GM19467 (cell line): ENCODE measurements around the gene ONECUT3.
"Not testable (repeated sequence)": the region's sequence is repeated elsewhere in the genome, so short reads cannot be mapped to it uniquely, and the experiment has no call there.

Experiments used
- ATAC-seq: cut with Tn5 transposase; IDR thresholded peaks from one replicate; pipeline ENCODE4 v1.9.1; 2021; ENCODE audit warnings: mild to moderate bottlenecking, moderate library complexity; ENCODE audit not compliant: unreplicated experiment

Gene ONECUT3

DNA sequence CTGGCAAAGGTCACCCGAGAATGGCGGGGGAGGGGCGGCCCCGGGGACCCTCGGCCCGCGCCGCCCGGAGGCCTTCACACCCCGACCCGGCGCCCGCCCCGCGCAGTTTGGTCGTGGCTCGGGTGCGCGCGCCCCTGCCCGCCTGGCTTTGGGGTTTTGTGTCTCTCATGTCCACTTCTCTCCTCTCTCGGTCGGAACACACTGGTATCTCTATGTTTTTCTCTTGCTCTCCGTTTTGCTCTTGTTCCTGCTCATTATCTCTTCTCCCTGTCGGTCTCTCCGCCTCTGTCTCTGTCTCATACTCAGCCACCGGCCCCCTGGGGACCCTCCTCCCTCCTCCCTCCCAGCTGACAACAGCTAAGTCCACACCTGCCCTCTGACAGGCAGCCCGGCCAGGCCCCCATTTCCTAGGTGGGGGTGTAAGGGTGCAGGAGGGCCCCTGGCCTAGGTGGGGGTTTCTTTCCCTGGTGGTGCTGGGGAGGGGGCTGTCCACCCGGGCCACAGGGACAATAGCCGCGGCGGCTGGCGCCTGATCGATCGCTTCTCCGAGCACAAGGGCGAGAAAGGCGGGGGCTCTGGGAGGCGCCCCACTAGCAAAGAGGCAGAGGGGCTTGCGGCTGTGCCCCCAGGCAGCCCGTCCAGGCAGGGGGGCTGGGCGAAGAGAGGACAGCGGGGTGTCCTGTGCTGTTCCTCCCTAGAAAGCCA, 2.3 kb downstream of the ONECUT3 start:
- ATAC-seq, result no peak

DNA sequence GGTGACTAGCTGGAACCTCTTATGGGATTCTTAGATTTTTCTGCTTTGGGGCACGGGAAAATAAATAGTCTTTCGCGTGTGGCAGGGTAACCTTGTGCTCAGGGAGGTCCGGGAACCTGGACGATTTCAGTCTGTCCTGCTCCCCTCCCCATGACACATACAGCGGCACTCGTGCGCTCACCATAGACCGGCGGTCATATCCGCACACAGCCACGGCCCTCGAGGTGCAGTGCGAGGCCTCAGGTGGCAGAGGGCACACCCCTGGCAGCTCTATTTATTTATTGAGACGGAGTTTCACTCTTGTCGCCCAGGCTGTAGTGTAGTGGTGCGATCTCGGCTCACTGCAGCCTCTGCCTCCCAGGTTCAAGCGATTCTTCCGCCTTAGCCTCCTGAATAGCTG, 3.0 kb downstream of the ONECUT3 start:
- ATAC-seq, result no peak

DNA sequence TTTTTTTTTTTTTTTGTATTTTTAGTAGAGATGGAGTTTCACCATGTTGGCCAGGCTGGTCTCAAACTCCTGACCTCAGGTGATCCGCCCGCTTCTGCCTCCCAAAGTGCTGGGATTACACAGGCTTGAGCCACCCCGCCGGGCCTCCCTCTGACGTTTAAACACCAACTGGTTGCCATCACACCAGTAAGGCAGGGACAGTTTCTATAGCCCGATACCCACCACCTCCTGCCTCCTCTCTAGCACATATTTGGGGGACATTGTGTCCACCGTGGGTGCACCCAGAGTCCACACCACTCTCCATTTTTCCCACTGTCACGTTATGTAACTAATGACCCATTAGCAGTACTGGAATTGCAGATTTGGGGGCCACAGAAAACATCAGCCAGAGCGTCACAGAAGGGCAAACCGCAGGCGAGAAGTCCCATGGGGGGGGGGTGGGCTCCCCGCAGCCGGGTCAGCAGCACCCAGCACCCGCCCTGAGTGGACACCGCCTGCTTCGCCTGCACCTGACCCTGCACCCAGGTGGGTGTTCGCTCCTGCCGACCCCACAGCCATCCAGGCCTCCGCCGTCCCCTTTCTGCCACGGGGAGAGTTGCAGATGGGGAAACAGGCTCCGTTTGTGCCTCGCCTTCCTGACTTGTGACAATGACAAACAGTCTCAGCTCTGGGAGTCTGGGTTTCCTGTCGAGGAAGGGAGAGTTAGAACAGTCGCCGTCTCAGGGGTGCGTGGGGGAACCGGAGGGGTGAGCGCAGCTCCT, 3.6 kb downstream of the ONECUT3 start:
- ATAC-seq, result no peak

DNA sequence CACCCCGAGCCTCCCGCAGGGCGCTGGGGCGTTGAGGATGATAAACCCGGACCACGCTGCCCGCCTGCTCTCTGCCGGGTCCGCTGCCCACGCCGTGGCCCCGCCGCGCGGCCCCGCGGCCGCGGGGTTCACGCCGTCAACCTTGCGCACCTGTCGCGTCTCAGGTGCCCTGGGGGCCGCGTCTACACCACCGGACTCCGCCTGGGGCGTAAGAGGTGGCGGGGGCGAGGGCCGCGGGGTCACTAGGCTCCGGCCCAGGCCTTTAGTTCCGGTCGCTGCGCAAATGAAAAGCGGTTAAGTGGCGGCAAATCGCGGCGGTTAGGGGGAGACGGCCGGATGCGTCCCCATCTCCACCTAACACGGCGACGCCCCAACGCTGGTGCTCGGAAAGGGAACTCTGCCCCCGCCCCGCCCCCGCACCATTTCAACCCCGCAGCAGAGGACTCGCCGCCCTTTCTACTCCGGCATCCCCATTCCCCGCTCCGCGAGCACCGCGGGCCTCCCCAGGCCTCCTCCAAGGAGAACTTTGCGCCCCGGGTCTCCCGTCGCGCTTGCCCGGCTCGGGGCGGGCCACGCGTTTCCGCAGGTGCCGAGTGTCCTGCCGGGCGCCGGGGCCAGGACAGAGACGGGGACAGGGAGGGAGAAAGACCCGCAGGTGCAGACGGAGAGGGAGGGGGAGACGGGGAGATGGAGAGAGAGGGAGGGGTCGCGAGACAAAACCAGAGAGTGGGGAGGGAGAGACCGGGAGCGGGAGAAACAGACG, 4.3 kb downstream of the ONECUT3 start:
- no peak for ATAC-seq

DNA sequence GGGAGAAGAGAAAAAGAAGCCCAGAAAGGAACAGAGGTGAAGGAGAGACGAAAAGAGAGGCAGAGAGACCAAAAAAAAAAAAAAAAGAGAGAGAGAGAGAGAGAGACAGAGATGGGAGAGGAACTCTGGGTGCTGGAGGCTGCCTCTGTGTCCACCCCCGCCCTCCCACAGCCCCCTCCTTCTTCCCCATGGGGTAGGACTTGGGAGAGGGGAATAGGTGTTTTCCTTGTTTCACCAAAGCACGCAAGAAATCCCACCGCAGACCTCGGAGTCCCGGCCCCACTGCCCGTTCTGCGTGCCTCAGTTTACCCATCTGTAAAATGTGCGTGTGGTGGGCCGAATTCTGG, 4.9 kb downstream of the ONECUT3 start:
- no peak for ATAC-seq

DNA sequence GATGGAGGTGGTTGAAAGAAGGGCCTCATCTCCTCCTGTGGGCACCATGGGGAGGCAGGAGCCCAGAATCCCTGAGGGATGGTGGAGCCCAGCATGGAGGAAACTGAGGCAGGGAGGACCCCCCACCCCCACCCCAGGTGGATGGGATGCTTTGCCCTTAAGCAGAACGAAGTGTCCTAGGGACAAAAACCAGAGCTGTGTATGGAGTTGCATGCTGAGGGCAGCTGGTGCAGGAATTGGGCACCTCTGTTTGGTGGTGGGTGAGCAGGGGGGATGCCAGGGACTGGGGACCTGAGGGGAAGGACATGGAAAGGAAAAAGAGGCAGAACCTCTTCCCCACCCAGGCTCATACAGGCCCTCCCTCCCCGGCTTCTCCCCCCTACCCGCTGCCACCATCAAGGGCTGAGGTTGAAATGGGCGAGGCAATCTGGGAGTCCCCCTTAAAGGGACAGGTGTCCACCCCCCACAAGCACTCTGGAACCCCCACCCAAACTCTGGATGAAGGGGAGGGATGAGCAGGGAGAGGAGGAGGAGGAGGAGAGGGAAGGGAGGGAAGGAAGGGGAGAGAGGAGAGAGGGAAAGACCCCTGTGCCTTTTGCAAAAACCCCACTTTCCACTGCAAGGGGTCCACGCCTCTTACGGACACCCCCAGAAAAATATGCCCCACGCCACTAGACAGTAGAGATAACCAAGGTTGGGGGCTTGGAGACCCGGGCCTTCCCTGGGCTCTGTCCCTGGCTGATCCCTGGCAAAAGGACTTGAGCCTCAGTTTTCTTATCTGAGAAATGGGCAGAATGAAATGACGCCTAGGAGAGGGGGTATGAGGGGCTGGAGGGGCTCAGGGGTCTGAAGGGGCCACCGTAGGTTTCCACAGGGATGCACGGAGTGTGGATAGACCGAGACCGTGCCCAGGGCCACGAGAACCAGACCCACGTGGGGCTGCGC, 5.9 kb downstream of the ONECUT3 start:
- no peak for ATAC-seq

DNA sequence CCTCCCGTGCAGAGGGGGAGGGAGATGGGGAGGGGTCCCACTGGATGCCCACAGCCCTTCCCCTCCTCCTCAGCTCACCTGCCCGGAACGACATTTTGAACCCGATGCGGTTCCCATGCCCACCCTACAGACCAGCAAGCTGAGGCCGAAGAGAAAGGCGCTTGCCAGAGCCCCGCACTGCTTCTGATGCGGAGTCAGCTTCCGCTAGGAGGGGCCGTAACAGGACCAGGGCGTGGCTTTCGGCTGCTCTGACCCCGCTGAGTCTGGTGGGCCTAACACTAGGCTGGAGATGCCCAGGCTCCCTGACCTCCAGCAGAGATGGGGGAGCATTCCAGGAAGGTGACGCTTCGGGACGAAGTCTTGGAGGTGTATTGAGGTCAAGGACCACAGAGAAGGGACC, 6.7 kb downstream of the ONECUT3 start:
- ATAC-seq, result no peak

DNA sequence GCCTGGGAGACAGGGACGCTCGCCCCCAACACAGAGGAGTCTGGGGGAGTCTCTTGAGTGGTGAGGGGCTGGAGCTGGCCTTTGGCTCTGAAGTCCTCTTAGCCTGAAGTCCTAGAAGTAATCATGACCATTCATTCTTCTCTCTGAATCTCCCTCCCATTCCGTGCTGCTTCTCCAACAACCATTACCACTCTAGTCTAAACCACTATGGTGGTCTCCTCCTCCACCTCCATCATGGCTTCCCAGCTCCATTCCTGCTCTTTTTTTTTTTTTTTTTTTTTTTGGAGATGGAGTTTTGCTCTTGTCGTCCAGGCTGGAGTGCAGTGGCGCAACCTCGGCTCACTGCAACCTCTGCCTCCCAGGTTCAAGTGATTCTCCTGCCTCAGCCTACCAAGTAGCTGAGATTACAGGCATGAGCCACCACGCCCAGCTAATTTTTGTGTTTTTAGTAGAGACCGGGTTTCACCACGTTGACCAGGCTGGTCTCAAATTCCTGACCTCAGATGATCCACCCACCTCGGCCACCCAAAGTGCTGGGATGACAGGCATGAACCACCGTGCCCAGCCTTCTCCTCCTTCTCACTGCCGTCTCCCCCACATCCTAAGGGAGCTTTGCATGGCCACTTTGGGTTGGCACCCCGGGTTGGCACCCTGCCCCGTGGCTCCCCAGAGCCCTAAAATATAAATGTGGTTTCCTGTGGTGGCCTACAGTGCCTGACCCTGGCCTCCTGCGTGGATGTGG, 7.7 kb downstream of the ONECUT3 start:
- not testable (repeated sequence) for ATAC-seq

DNA sequence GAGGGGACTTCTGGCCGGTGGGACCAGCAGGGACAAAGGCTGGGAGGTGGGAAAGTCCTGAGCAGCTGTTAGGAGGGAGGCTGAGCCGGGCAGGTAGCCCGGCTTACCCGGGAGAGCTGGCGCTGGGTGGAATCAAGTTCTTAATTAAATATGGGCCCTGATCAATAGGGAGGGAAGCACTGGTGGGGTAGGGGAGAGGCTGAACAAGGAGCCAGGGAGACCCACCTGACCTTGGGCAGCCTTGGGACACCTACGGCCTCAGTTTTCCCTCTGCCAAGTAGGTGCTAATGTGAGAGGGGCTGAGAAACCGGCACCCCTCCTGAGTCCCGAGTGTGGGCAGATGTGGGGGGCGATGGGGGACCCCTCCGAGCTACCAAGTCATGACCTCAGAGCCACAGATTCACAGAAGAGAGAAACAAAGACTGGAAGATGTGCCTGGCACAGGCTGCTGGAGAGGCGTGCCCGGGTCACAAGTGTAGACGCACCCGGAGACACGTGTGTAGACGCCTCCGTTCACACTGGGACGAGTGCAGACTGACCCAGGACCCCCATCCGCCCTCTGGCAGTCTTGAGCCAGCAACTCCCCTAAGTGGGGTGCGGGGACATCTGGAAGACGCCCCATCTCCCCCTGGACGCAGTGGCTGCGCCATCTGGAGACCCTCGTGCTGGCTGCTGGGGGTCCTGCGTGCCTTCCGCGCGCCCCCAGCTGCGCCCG, 8.4 kb downstream of the ONECUT3 start:
- no peak for ATAC-seq

DNA sequence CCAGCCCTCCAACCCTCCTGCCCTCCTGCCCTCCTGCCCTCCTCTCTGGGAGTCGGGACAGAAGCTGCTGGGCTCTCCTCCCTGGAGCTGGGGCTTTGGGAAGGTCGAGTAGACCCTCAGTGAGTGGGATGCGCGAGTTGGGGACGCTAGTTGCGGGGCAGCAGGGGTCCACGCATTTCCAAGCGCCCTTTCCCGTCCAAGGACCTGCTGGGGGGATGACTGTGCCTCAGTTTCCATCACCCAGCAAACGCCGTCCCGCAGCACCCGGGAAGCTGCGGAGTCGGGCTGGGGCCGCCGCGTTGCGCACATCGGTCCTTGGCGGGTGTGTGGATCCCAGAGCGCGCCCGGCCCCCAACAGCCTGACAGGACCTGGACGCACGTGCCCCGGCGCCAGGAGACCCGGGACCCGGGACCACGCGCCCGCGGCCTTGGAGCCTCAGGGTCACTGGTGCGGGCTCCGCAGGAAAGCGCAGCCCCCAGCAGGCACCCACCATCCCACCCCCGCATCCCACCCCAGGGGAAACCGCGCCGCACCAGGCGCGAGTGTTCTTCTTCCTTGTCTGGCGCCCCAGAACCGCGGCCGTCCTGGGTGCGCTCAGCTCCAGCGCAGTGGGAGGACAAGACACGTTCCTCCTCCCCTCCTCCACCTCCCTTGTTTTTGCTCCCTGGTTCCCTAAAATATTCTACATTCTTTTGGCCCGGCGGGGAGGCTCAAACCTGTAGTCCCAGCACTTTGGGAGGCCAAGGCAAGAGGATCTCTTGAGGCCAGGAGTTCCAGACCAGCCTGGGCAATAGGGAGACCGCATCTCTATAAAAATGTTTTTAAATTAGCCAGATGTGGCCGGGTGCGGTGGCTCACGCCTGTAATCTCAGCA, 9.2 kb downstream of the ONECUT3 start:
- ATAC-seq, result no peak

DNA sequence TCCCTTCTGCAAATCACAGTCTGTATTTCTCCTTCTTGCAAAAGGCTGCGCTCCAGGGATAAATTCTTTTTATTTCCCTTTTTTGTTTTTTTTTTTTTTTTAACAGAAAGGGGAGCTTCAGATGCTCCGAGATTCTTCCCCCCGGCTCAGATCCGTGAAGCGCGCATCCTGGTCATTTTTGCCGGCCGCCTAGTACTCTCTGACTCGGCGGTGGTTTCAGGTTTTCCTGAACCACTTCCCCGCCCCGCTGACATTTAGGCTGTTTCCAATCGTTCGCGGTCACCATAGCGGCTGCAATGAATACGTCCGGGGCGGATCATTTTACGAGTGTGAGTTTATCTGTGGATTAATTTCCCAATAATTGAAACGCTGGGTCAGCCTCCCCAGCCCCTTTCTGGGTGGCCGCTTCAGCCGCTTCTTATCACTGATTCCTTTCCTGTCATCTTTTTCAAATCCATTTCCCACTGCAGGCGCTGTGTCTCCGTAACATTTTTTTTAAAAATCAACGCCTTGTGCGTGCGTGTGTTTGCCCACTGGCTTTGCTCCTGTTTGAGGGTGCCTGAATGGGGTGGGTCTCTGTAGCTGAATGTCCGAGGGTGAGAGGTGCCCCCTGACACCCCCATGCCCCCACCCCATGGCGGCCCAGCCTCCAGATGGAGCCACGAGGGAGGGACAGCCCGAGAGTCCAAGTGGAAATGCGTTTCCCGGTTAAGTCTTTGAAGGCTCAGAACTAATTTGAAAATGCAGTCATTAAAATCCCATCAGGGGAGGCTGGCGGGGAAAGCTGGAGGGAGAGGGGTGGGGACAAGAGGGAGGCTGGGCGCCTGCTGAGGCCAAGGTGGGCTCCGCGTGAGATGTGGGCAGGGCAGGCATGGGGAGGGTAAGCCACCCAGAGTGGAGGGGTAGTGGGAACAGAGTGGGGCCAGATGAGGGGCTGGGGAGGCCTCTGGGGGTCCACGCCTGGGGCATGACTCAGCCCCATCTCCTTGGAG, 10.6 kb downstream of the ONECUT3 start:
- no peak for ATAC-seq

DNA sequence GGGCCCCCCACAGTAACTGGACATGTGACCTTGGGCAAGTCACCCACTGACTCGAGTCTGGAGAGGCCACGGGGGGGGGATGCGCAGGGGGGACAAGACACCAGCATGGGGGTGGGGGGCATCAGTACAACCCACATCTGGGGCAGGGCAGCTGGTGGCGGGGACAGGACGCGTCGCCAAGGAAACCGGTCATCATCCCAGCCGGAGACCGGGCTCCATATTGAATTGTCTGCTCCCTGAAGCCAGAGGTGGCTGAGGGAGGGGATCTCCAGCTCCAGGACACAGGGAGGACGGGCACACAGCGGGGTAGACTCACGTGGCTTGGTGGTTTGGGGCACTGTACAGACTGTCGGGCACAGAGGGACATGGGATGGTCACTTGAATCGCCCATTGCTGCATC, 11.4 kb downstream of the ONECUT3 start:
- ATAC-seq, result no peak

DNA sequence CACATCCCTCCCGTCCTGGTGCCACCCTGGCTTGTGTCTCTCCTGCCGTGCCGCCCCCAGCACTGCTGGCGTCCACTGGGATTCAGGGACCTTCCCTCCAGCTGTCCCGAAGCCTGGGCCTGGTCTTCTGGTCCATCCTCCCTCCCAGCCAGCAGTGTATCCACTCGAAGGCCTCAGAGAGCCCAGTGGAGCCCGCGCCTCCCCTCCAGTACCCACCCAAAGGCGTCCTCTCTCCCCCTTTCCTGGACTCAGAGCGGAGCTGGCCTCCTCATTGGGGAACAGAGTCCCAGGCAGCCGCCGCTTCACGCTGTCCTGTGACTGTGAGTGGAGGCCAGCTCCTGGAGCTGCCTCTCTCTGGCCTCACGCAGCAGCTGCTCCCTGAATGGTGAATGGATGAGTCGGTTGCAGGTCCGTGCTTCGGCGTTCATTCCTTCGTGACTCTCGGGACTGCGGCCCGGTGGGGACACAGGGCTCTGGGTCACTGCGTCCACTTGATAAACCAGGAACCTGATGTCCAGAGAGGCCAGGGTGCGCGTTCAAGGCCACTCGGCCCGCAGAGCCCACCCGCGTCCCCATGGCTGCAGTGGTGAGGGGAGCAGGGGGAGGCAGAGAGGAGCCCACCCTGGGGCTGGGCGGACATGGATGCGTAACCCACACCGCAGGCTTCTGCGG, 12.1 kb downstream of the ONECUT3 start:
- ATAC-seq, result no peak

DNA sequence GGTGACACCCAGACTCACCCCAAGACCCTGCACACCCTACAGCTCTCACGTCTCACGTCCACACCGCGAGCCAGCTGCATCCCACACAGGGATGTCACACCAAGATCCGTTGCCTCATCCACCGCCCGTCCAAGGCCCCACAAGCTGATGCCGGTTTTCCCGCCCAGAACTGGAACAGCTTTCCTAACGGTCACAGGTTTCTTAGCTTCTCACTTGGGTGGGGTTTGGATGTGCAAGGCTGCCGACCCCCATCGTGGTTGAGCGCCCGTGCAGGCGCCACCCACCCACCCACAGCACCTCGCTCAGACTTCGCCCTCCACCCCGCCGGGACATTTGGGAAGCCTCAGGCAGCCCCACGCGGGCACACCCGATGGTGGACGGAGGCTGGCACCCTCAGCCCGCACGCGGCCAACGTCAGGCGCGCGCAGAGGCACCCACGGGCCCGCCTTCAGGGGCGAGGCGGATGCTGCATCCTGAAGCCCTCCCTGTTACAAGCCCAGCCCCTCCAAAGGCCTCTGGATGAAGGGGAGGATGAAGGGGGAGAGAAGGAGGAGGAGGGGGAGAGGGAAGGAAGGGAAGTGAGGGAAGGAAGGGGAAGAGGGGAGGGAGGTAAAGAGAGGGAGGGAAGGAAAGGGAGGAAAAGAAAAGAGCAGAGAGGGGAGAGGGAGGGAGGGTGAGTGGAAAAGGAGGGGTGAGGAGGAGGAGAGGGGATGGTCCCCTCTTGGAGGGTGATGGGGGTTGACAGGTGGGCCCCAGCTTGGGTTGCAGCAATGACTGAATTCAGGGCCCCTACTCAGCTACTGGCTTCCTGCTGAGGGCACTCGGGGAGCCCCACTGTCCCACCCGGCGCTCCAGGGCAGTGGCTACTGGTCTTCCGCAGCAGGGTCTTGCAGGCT, 12.8 kb downstream of the ONECUT3 start:
- ATAC-seq, result no peak

DNA sequence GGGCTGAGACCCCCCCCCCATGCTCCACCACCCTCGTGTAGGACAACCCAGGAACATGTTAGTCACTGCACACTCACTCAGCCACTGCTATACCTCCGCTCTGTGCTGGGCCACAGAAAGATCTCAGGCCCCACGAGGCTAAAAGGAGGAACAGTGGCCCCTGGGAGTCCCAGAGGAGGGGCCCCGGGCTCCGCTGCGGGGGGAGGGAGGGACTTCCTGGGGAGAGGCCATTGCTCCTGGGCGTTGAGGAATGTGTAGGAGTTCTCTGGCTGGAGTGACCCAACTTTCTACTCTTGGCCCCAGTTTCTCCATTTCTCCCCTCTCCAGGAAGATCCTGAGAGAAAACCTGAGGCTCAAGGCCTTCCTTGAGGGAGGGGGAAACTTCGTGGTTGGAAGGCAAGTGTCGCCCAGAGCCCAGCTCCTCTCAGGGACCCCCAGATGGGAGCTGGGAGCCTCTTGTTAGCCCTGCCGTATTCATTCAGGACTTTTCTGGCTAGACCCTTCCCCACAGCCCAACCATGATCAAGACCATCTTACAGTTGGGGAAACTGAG, 13.6 kb downstream of the ONECUT3 start:
- ATAC-seq, result no peak
